ENCODE results near the gene PPIC. TPM values are rescaled to one million over a fixed set of nuclear protein-coding genes. Genes with fewer than 3 reads are reported as not detected.
A peak's percentile ranks its signal among the peaks of the same experiment; 100 is the strongest.

The PPIC gene
- total RNA-seq, 2 donors from 2014 or later = 25.9 to 55.0 TPM

DNA sequence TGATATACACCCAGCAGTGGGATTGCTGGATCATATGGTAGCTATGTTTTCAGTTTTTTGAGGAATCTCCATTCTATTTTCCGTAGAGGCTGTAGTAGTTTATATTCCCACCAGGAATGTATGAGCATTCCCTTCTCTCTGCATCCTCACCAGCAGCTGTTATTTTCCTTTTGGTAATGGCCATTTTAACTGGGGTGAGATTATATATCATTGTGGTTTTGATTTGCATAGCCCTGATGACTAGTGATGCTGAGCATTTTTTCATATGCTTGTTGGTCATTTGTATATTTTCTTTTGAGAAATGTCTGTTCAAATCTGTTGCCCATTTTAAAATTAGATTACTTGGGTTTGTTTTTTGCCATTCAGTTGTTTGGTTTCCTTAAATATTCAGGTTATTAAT is 11.2 kb upstream of the PPIC start:
- Histone ChIP-seq H3K36me3 (no peaks in the 10 kb centered on the region), H3K4me1 (peaks cover 0 to 7% of the 10 kb centered on the region in 2 donors), H3K9me3 (peaks cover 0 to 20% of the 10 kb centered on the region in 2 donors), H3K27ac (no peak overlapping the region), H3K27me3 (no peaks in the 10 kb centered on the region), H3K4me3 (no peak overlapping the region)
- TF ChIP-seq, protein P1, sequence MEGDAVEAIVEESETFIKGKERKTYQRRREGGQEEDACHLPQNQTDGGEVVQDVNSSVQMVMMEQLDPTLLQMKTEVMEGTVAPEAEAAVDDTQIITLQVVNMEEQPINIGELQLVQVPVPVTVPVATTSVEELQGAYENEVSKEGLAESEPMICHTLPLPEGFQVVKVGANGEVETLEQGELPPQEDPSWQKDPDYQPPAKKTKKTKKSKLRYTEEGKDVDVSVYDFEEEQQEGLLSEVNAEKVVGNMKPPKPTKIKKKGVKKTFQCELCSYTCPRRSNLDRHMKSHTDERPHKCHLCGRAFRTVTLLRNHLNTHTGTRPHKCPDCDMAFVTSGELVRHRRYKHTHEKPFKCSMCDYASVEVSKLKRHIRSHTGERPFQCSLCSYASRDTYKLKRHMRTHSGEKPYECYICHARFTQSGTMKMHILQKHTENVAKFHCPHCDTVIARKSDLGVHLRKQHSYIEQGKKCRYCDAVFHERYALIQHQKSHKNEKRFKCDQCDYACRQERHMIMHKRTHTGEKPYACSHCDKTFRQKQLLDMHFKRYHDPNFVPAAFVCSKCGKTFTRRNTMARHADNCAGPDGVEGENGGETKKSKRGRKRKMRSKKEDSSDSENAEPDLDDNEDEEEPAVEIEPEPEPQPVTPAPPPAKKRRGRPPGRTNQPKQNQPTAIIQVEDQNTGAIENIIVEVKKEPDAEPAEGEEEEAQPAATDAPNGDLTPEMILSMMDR (IDR thresholded peaks at IDR 0.05) = no peak
- no peak for DNase-seq (ENCODE audit: low spot score)

DNA sequence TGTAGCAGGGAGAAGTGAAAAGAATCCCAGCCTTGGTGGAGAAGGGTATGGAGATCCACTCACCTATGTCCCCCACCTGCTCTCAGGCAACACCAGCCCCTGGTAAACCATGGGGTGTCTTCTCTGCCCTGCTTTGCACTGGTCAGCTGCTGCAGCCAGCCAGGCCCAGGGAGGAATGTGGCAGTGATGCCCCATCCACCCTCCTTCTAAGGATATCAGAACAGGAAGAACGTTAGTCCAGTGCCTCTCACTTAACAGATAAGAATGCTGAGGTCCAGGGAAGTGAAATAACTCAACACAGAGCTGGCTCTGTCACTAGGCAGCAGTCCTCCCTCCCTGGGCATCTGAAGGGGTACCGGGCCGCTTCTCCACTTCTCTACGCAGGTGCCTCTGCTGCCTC is 9.7 kb upstream of the PPIC start:
- H3K36me3 ChIP-seq = no peaks in the 10 kb centered on the region
- TF ChIP-seq, protein P1 (IDR thresholded peaks at IDR 0.05) = peak in 1 of 2 donors; percentile 28
- peaks cover 0 to 7% of the 10 kb centered on the region in 2 donors for H3K4me1 ChIP-seq
- H3K4me3 ChIP-seq = no peak overlapping the region
- no peak for DNase-seq (ENCODE audit: low spot score)
- peaks cover 0 to 9% of the 10 kb centered on the region in 2 donors for H3K9me3 ChIP-seq
- H3K27me3 ChIP-seq = no peaks in the 10 kb centered on the region
- no peak overlapping the region for H3K27ac ChIP-seq

DNA sequence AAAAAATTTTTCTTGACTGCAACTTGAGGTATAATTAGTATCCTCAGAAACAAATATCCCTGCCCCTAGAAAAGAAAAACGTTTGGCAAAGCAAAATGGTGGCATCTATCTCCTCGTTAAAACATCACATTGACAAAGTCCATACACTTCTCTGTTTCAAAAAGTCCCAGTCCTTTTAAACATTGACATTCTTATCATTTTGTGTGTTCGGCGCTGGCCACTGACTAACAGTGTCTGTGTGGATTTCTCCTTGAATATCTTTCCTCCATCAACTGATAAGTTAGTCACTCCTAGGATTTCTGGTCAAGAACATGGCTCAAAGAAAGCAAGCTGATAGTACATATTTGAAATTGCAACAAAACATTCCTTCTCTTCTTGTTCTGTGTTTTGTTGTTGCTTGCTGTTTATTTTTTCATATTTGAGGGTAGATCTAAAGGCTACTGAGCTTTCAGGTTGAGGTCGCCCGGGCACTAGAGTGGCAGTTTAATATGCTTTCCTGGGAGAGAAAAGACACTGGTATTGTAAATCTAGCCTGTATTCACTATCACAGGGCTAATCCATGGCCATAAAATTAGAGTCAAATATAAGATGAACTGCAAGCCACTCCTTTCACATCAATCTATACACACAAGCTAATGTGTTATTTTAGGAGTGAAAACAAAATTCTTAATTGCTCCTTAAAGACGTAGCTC is 8.5 kb upstream of the PPIC start:
- Histone ChIP-seq H3K27me3 (no peaks in the 10 kb centered on the region), H3K27ac (no peak overlapping the region), H3K4me3 (no peak overlapping the region), H3K4me1 (peaks cover 0 to 7% of the 10 kb centered on the region in 2 donors), H3K36me3 (no peaks in the 10 kb centered on the region), H3K9me3 (no peaks in the 10 kb centered on the region)
- TF ChIP-seq, protein P1 (IDR thresholded peaks at IDR 0.05) = no peak
- no peak for DNase-seq (ENCODE audit: low spot score)

DNA sequence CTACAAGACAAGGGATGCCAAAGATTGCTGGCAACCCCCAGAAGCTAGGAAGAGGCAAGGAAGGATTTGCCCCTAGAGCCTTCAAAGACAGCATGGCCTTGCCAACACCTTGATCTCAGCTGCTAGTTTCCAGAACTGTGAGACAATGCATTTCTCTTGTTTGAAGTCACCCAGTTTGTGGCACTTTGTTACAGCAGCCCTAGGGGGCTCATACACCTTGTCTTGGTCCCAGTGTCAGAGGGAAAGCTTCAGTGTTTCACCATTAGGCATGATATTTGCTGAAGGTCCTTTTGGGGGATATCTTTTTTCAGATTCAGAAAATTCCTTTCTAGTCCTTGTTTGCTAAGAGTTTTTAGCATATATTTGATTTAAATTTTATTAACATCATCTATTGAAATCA is 3.1 kb upstream of the PPIC start:
- peaks cover 0 to 16% of the 10 kb centered on the region in 2 donors for H3K4me1 ChIP-seq
- H3K4me3 ChIP-seq = no peak overlapping the region
- H3K9me3 ChIP-seq = no peaks in the 10 kb centered on the region
- H3K27ac ChIP-seq = no peak overlapping the region
- TF ChIP-seq, protein P1 (IDR thresholded peaks at IDR 0.05) = no peak
- no peaks in the 10 kb centered on the region for H3K27me3 ChIP-seq
- DNase-seq (ENCODE audit: low spot score) = no peak
- H3K36me3 ChIP-seq = no peaks in the 10 kb centered on the region

DNA sequence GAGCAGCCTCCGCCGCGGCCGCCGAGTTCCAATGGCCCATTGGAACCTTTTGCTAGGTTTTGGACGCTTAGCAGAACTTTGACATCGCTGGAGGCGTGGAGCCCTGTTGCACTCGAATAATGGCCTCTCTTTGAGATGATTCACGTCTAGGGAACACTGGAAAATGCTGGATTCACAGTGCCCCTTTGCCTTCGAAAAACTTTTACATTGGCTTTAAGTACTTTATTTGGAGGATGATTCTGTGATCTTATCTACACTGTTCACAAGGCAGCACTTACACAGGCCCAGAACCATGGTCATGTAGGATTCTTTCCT is 536 bp upstream of the PPIC start:
- Histone ChIP-seq H3K27me3 (no peaks in the 10 kb centered on the region), H3K4me1 (peaks cover 0 to 34% of the 10 kb centered on the region in 2 donors)
- TF ChIP-seq, protein P1 (IDR thresholded peaks at IDR 0.05) = no peak

DNA sequence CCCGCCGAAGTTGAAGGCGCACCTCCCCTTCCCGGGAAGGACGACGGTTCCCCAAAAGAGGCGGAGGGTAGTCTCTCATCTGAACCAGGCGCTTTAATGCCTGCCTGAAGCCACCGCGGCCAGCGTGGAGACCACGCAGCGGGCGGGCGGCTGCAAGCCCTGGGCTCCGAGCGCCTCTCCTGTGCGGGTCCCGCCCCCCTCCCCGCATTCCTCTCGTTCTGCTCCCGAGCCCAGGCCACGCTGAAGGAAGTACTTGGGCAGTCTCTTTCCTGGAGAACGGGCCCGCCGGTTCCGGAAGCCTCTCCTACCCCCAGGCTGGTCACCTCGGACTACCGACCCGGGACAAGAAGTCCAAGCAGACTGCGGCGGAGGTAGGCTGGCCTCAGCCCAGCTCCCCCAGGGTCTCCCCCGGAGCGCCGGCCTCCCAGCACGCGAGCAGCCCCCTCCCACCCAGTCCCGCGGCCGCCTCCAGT is 571 bp downstream of the PPIC start:
- peak overlapping the region; percentile 97 to 99 for H3K27ac ChIP-seq
- TF ChIP-seq, protein P1 (IDR thresholded peaks at IDR 0.05) = no peak
- H3K36me3 ChIP-seq = no peaks in the 10 kb centered on the region
- H3K4me1 ChIP-seq = peaks cover 0 to 34% of the 10 kb centered on the region in 2 donors
- H3K9me3 ChIP-seq = no peaks in the 10 kb centered on the region
- H3K4me3 ChIP-seq = peak overlapping the region; percentile 83 to 87
- DNase-seq (ENCODE audit: low spot score) = peak; percentile 64
- H3K27me3 ChIP-seq = no peaks in the 10 kb centered on the region

More for the DNA sequence above, 536 bp upstream of the PPIC start:
- peak overlapping the region; percentile 97 to 99 for H3K27ac ChIP-seq
- H3K36me3 ChIP-seq = no peaks in the 10 kb centered on the region
- DNase-seq (ENCODE audit: low spot score) = peak; percentile 68
- peak overlapping the region; percentile 83 to 87 for H3K4me3 ChIP-seq
- no peaks in the 10 kb centered on the region for H3K9me3 ChIP-seq
